ENCODE results near the gene KCNH1. TPM values are rescaled to one million over a fixed set of nuclear protein-coding genes. Genes with fewer than 3 reads are reported as not detected.

KCNH1 gene
- total RNA-seq, 1 donor from 2014 or later, result not detected

GRCh38 chr1:210899676-210900075, 234.3 kb downstream of the KCNH1 start:
- Histone ChIP-seq H3K4me1 (no peaks in the 10 kb centered on the region), H3K4me3 (no peak overlapping the region), H3K36me3 (no peaks in the 10 kb centered on the region), H3K27ac (no peak overlapping the region), H3K27me3 (ENCODE audit: low read depth) (no peaks in the 10 kb centered on the region), H3K9me3 (no peaks in the 10 kb centered on the region)
- no peak for TF ChIP-seq CTCF (IDR thresholded peaks at IDR 0.05)
- intact Hi-C loops (cut with DNase I), result no loop called here
- no peak for DNase-seq
- no peak for ATAC-seq

- ATAC-seq, result no peak
- Histone ChIP-seq H3K27ac (no peak overlapping the region), H3K4me1 (no peaks in the 10 kb centered on the region), H3K36me3 (no peaks in the 10 kb centered on the region), H3K27me3 (ENCODE audit: low read depth) (no peaks in the 10 kb centered on the region), H3K9me3 (peaks cover 5% of the 10 kb centered on the region), H3K4me3 (no peak overlapping the region)
- no peak for DNase-seq
- TF ChIP-seq CTCF (IDR thresholded peaks at IDR 0.05), result no peak
- intact Hi-C loops (cut with DNase I), result no loop called here
Measured at GRCh38 chr1:210898473-210898872, 235.5 kb downstream of the KCNH1 start.

GRCh38 chr1:210883821-210884220, 250.1 kb downstream of the KCNH1 start:
- intact Hi-C loops (cut with DNase I), result no loop called here
- Histone ChIP-seq H3K9me3 (no peaks in the 10 kb centered on the region), H3K4me3 (no peak overlapping the region), H3K27me3 (ENCODE audit: low read depth) (no peaks in the 10 kb centered on the region), H3K4me1 (no peaks in the 10 kb centered on the region), H3K27ac (no peak overlapping the region), H3K36me3 (no peaks in the 10 kb centered on the region)
- TF ChIP-seq CTCF (IDR thresholded peaks at IDR 0.05), result no peak
- DNase-seq (no peak), ATAC-seq (no peak)

GRCh38 chr1:210882414-210883221, 251.3 kb downstream of the KCNH1 start:
- H3K27me3 ChIP-seq (ENCODE audit: low read depth), result no peaks in the 10 kb centered on the region
- no peak for DNase-seq
- no peaks in the 10 kb centered on the region for H3K9me3 ChIP-seq
- H3K4me3 ChIP-seq, result no peak overlapping the region
- H3K36me3 ChIP-seq, result no peaks in the 10 kb centered on the region
- TF ChIP-seq CTCF (IDR thresholded peaks at IDR 0.05), result no peak
- intact Hi-C loops (cut with DNase I), result no loop called here
- no peak overlapping the region for H3K27ac ChIP-seq
- ATAC-seq, result no peak
- no peaks in the 10 kb centered on the region for H3K4me1 ChIP-seq

- Histone ChIP-seq H3K4me3 (no peak overlapping the region), H3K4me1 (no peaks in the 10 kb centered on the region), H3K27ac (no peak overlapping the region), H3K27me3 (ENCODE audit: low read depth) (no peaks in the 10 kb centered on the region), H3K9me3 (no peaks in the 10 kb centered on the region), H3K36me3 (no peaks in the 10 kb centered on the region)
- intact Hi-C loops (cut with DNase I), result no loop called here
- TF ChIP-seq CTCF (IDR thresholded peaks at IDR 0.05), result no peak
- ATAC-seq, result no peak
- no peak for DNase-seq
Measured at GRCh38 chr1:210878564-210878963, 255.4 kb downstream of the KCNH1 start.

Measured in lower lobe of right lung (tissue), 2 donors.